GM12891 (cell line): Measurements from ENCODE around the gene IP6K2.

Experiments used
- POLR2A ChIP-seq: IDR thresholded peaks from 2 replicates; pipeline ENCODE4 v1.6.1; 2011; ENCODE audit warnings: low read depth, low read length, control low read depth
- POLR2AphosphoS5 ChIP-seq: IDR thresholded peaks from 2 replicates; pipeline ENCODE4 v1.6.1; 2011; ENCODE audit warnings: low read depth, low read length, control low read depth

GRCh38 chr3:48716508-48716981, 476 bp downstream of the IP6K2 start:
- TF ChIP-seq POLR2A: no peak
- no peak for TF ChIP-seq POLR2AphosphoS5
